GM12878 (cell line): ENCODE measurements around the gene PRR16. TPM values are rescaled to one million over a fixed set of nuclear protein-coding genes. Genes with fewer than 3 reads are reported as not detected.

ENCODE experiments used
- ATAC-seq: fragments of 200-7000 bp; cut with Tn5 transposase; 3 replicates; pipeline ENCODE4 v1.9.1; 2020; ENCODE audit warnings: mild to moderate bottlenecking, moderate library complexity
- BruUV-seq: library from RNA; stranded (reverse); fragments of 400-500 nt; replicated peaks from 2 replicates; lab custom pipeline; 2021; lab: Mats Ljungman, UMichigan
- CTCF ChIA-PET: fragments of 300-600 bp; sonication (Branson Sonifier 250); formaldehyde crosslinking; extraction: SDS; loops from one replicate; lab custom pipeline; 2021; ENCODE audit warnings: inconsistent platforms; lab: Yijun Ruan, JAX
- POLR2A ChIA-PET: fragments of 350-600 bp; formaldehyde crosslinking; extraction: SDS; loops from one replicate; lab custom pipeline; 2021; ENCODE audit warnings: inconsistent platforms; lab: Charles Lee
- RAD21 ChIA-PET: fragments of 300-600 bp; sonication (Branson Sonifier 250); formaldehyde crosslinking; loops from one replicate; lab custom pipeline; 2023; ENCODE audit warnings: antibody characterized with exemption; ENCODE audit not compliant: unreplicated experiment; lab: Charles Lee
- SMC1A ChIA-PET: fragments of 300-600 bp; sonication (Branson Sonifier 250); formaldehyde crosslinking; loops from one replicate; lab custom pipeline; 2023; ENCODE audit not compliant: unreplicated experiment, uncharacterized antibody; lab: Charles Lee
- DNase-seq: peaks from one replicate; pipeline ENCODE4 v3.0.0-alpha.2; 2011; ENCODE audit warnings: low read depth, low spot score
- FAIRE-seq: peaks from 3 replicates; lab custom pipeline; 2011; peaks lifted over from hg19 to GRCh38; lab: Jason Lieb, UNC
- H2AFZ ChIP-seq: 2 replicates; pipeline ENCODE4 v1.6.0; 2011; ENCODE audit warnings: low read depth, low read length, control low read depth; ENCODE audit not compliant: control insufficient read depth
- H3K27ac ChIP-seq: 2 replicates; pipeline ENCODE4 v1.5.1; 2011; ENCODE audit warnings: control low read depth; ENCODE audit not compliant: control insufficient read depth, insufficient read depth
- H3K27me3 ChIP-seq, 2 experiments: replicated peaks in 1 of 2; 2 replicates each; pipeline versions ENCODE4 v1.6.0 to v1.6.1; 2011; ENCODE audit warnings: low read length in 1 of 2; ENCODE audit not compliant: control insufficient read depth in 2 of 2, insufficient read depth in 2 of 2
- H3K36me3 ChIP-seq, 2 experiments: 2 replicates each; pipeline ENCODE4 v1.5.1; 2011; ENCODE audit warnings: low read length in 1 of 2; ENCODE audit not compliant: control insufficient read depth in 2 of 2, insufficient read depth in 2 of 2
- H3K4me1 ChIP-seq: 2 replicates; pipeline ENCODE4 v1.6.1; 2011; ENCODE audit warnings: mild to moderate bottlenecking, low read length, moderate library complexity, mixed read lengths; ENCODE audit not compliant: control insufficient read depth, insufficient read depth
- H3K4me2 ChIP-seq: 2 replicates; pipeline ENCODE4 v1.6.0; 2011; ENCODE audit warnings: control low read depth; ENCODE audit not compliant: control insufficient read depth, insufficient read depth
- H3K4me3 ChIP-seq: fragments of 200-600 bp; sonication (generic); 2 replicates; pipeline ENCODE4 v1.5.1; 2016
- H3K79me2 ChIP-seq: 2 replicates; pipeline ENCODE4 v1.6.0; 2011; ENCODE audit warnings: low read length; ENCODE audit not compliant: control insufficient read depth, insufficient read depth
- H3K9ac ChIP-seq: 2 replicates; pipeline ENCODE4 v1.8.0; 2011; ENCODE audit warnings: low read length, control low read depth, mixed read lengths; ENCODE audit not compliant: control insufficient read depth, insufficient read depth
- H3K9me3 ChIP-seq: replicated peaks from 3 replicates; pipeline ENCODE4 v1.5.1; 2011; ENCODE audit warnings: mild to moderate bottlenecking, low read length; ENCODE audit not compliant: control insufficient read depth, insufficient read depth
- H4K20me1 ChIP-seq: 2 replicates; pipeline ENCODE4 v1.6.0; 2011; ENCODE audit not compliant: control insufficient read depth, insufficient read depth
- CBX3 ChIP-seq: fragments of 200-600 bp; sonication (generic); IDR thresholded peaks from 2 replicates; pipeline ENCODE4 v1.6.1; 2016; ENCODE audit warnings: low read depth, borderline replicate concordance
- CHD4 ChIP-seq: fragments of 200-600 bp; sonication (generic); IDR thresholded peaks from 2 replicates; pipeline ENCODE4 v1.6.1; 2016; ENCODE audit warnings: mild to moderate bottlenecking
- CREM ChIP-seq: IDR thresholded peaks from 2 replicates; pipeline ENCODE4 v1.6.1; 2014; ENCODE audit warnings: antibody characterized with exemption, low read depth
- GATAD2B ChIP-seq: fragments of 450-650 bp; conservative IDR thresholded peaks from 2 replicates; pipeline ENCODE4 v1.6.1; 2017; ENCODE audit warnings: low read depth, mild to moderate bottlenecking, moderate library complexity
- JUND ChIP-seq: IDR thresholded peaks from 2 replicates; pipeline ENCODE4 v1.6.1; 2012; ENCODE audit warnings: low read depth, mild to moderate bottlenecking, low read length, improper control_type of control experiment, moderate library complexity
- MXI1 ChIP-seq: fragments of 150-350 bp; IDR thresholded peaks from 2 replicates; pipeline ENCODE4 v1.6.1; 2011; ENCODE audit warnings: low read depth, mild to moderate bottlenecking, inconsistent platforms, low read length, improper control_type of control experiment
- MYC ChIP-seq: IDR thresholded peaks from 2 replicates; pipeline ENCODE4 v1.6.1; 2011; ENCODE audit warnings: mild to moderate bottlenecking, low read length, moderate library complexity, inconsistent platforms; ENCODE audit not compliant: insufficient read depth, insufficient replicate concordance, insufficient read length, severe bottlenecking
- PAX8 ChIP-seq: fragments of 450-650 bp; IDR thresholded peaks from 2 replicates; pipeline ENCODE4 v1.6.1; 2017; ENCODE audit warnings: mild to moderate bottlenecking, moderate library complexity
- POU2F2 ChIP-seq: IDR thresholded peaks from 3 replicates; pipeline ENCODE4 v1.6.1; 2011; ENCODE audit warnings: low read depth, mild to moderate bottlenecking, low read length, borderline replicate concordance
- SRF ChIP-seq, 2 experiments: IDR thresholded peaks; 2 replicates each; pipeline ENCODE4 v1.6.1; 2011; ENCODE audit warnings: low read depth in 2 of 2, low read length in 2 of 2, mild to moderate bottlenecking in 1 of 2, moderate library complexity in 1 of 2
- STAT1 ChIP-seq: fragments of 450-650 bp; conservative IDR thresholded peaks from 2 replicates; pipeline ENCODE4 v1.6.1; 2014; ENCODE audit warnings: antibody characterized with exemption, mild to moderate bottlenecking
- ZNF274 ChIP-seq: IDR thresholded peaks from one replicate; pipeline ENCODE4 v1.8.0; 2011; ENCODE audit not compliant: insufficient read length, insufficient read depth
- in situ Hi-C: fragments of 300-500 bp; cut with MboI; formaldehyde crosslinking; loops from 9 replicates; pipeline ENCODE4 v1.14.3; 2018; ENCODE audit warnings: mixed read lengths
- intact Hi-C: fragments of 100-400 bp; cut with micrococcal nuclease; formaldehyde crosslinking; loops from one replicate; pipeline ENCODE4 v1.14.2; 2022; ENCODE audit not compliant: unreplicated experiment
- polyA plus RNA-seq, 11 experiments: library from polyadenylated mRNA; depleted of rRNA in 4 of 11; unstranded in 6 of 11; stranded (reverse) in 5 of 11; fragments of >200 nt; fragmentation: Nextera tagmentation in 4 of 11; fragmentation: Illumina TruSeq in 1 of 11; extraction: Ambion mirVana in 4 of 11; extraction: Trizol in 1 of 11; gene quantifications; 1 replicate in 1 of 11; 2 replicates in 10 of 11; pipeline versions ENCODE4 v1.2.1 to v1.2.3, GENCODE V29; 2011 to 2016; ENCODE audit warnings: inconsistent platforms in 2 of 11, missing spikeins in 2 of 11, low read depth in 1 of 11
- total RNA-seq, 4 experiments: library from RNA; depleted of rRNA in 3 of 4; stranded (reverse); fragments of >200 nt in 3 of 4; fragmentation: Illumina TruSeq in 1 of 4; extraction: Trizol in 1 of 4; gene quantifications; 2 replicates each; pipeline versions ENCODE4 v1.2.1 to v1.2.3, GENCODE V29; 2013 to 2021
- TF ChIP-seq, protein P1 (sequence below): IDR thresholded peaks from 2 replicates; pipeline ENCODE4 v1.6.1; 2011; ENCODE audit warnings: mild to moderate bottlenecking, low read depth, low read length, moderate library complexity; ENCODE audit not compliant: insufficient replicate concordance

The PRR16 gene
- total and polyA plus RNA-seq, 10 of the 15 experiments (the other 5 are each of a cell fraction or from before 2014, with no cell fraction given): not detected

DNA sequence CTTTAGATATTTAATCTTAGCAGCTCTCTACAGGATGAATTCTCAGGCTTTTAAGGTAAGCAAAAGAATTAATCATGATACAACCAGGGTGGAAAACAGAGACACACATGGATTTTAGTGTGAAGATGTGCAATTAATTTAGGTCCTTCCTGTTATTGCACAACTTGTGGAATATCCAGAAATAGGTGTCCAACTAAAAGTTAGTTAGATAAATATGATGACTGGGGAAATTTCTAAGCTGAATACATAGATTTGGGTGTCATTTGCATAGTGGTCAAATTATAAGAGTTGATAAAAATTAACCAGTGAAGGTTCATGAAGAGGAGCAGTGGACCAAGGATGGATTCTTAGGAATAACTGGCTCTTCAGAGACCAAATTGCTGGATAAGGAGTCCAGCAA lies 266.1 kb downstream of the PRR16 start:
- Histone ChIP-seq H3K4me1 (no peaks in the 10 kb centered on the region), H3K27ac (no peak overlapping the region), H3K9ac (no peak overlapping the region), H4K20me1 (no peaks in the 10 kb centered on the region), H3K27me3 (no peaks in the 10 kb centered on the region), H2AFZ (no peak overlapping the region), H3K4me3 (no peak overlapping the region), H3K79me2 (no peaks in the 10 kb centered on the region), H3K36me3 (no peaks in the 10 kb centered on the region), H3K9me3 (no peaks in the 10 kb centered on the region), H3K4me2 (no peak overlapping the region)
- no peak for FAIRE-seq
- TF ChIP-seq SRF (IDR thresholded peaks at IDR 0.05; ENCODE audit: low read depth in 2 of 2, low read length in 2 of 2) (no peak), STAT1 (no peak), MYC (no peak), MXI1 (no peak), JUND (no peak), CREM (no peak), PAX8 (no peak), GATAD2B (no peak), CBX3 (no peak), CHD4 (no peak), ZNF274 (no peak), POU2F2 (no peak)
- TF ChIP-seq, protein P1, sequence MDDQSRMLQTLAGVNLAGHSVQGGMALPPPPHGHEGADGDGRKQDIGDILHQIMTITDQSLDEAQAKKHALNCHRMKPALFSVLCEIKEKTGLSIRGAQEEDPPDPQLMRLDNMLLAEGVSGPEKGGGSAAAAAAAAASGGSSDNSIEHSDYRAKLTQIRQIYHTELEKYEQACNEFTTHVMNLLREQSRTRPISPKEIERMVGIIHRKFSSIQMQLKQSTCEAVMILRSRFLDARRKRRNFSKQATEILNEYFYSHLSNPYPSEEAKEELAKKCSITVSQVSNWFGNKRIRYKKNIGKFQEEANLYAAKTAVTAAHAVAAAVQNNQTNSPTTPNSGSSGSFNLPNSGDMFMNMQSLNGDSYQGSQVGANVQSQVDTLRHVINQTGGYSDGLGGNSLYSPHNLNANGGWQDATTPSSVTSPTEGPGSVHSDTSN: no peak
- intact Hi-C loops (no loop called here), in situ Hi-C loops (no loop called here)
- no peak for DNase-seq
- BruUV-seq: no TSS peak
- ChIA-PET RAD21 (no interaction called here), POLR2A (no interaction called here), SMC1A (no interaction called here), CTCF (no interaction called here)
- ATAC-seq: no peak
